Measurements from ENCODE around the gene OLFM1. TPM values are rescaled to one million over a fixed set of nuclear protein-coding genes. Genes with fewer than 3 reads are reported as not detected.
A peak's percentile ranks its signal among the peaks of the same experiment; 100 is the strongest.

The OLFM1 gene
- total RNA-seq = 10 to 100 TPM in 1 of 4 donors, 1 to 10 TPM in 3; 4.8 to 21.4 (median 6.4) TPM
- 10 to 100 TPM; 11.2 to 23.1 (median 13.0) TPM for polyA plus RNA-seq
- long read RNA-seq, donor 1, transcript OLFM1-204 (6 exons, 2,444 nt) = major isoform, 10 of 14 reads
- long read RNA-seq, donor 1, partial matches to known transcripts = 0 of 14 reads
- long read RNA-seq, donor 1, other reads (novel, unspliced or antisense) = 0 of 14 reads
- long read RNA-seq, donor 2, transcript OLFM1-208 (4 exons, 1,057 nt) = minor isoform, 5 of 62 reads
- long read RNA-seq, donor 2, transcript OLFM1-204 (6 exons, 2,444 nt) = major isoform, 40 of 62 reads
- long read RNA-seq, donor 2, partial matches to known transcripts = 9 of 62 reads
- long read RNA-seq, donor 2, other reads (novel, unspliced or antisense) = 3 of 62 reads

- peak within 1 kb of the TSS; percentile 63 for H3K4me3 ChIP-seq
- intact Hi-C loops (cut with DNase I) = loop anchor here in 1 of 2 donors (5.0 kb wide), 1 partner anchor 170 kb away; no protein-coding TSS in a partner anchor
Observed at GRCh38 chr9:135087489-135087792, at the start of gene OLFM1. OLFM1 (plus strand) TSS chr9:135087668; CDS start chr9:135087990, 322 bp downstream.

GRCh38 chr9:135038331-135038730, 49.1 kb upstream of the OLFM1 start:
- no peaks in the 10 kb centered on the region for H3K36me3 ChIP-seq (ENCODE audit: insufficient read depth in 1 of 2, low read depth in 1 of 2)
- H3K27me3 ChIP-seq (ENCODE audit: insufficient read depth in 3 of 3, low read length in 2 of 3) = peaks cover 0 to 29% (median 8%) of the 10 kb centered on the region in 3 donors
- no peak overlapping the region for H3K4me3 ChIP-seq
- H3K9me3 ChIP-seq = no peaks in the 10 kb centered on the region
- intact Hi-C loops (cut with DNase I) = no loop called here
- WGBS, 3 donors = 62 to 65% (median 65%) methylated on average over 13 of the region's 13 CpGs
- no peak overlapping the region for H3K27ac ChIP-seq
- DNase-seq (no peak), ATAC-seq (no peak)
- TF ChIP-seq CTCF (IDR thresholded peaks at IDR 0.05) = no peak
- no peaks in the 10 kb centered on the region for H3K4me1 ChIP-seq

More at GRCh38 chr9:135087489-135087792, at the start of gene OLFM1:
- DNase-seq (peak; percentile 79 to 87), ATAC-seq (peak; percentile 73 to 87 (median 79))
- Histone ChIP-seq H3K27ac (no peak within 1 kb of the TSS), H3K9me3 (no peaks in the 10 kb centered on the region), H3K27me3 (ENCODE audit: insufficient read depth in 3 of 3, low read length in 2 of 3) (peaks cover 0 to 29% (median 1%) of the 10 kb centered on the region in 3 donors), H3K36me3 (ENCODE audit: insufficient read depth in 1 of 2, low read depth in 1 of 2) (no peaks in the 10 kb centered on the region), H3K4me1 (peaks cover 9% of the 10 kb centered on the region)
- WGBS, 3 donors = 0 to 1% (median 0%) methylated on average over 2 to 40 of the region's 40 CpGs
- TF ChIP-seq CTCF (IDR thresholded peaks at IDR 0.05) = peak; percentile 71

GRCh38 chr9:135038826-135039225, 48.6 kb upstream of the OLFM1 start:
- no peaks in the 10 kb centered on the region for H3K9me3 ChIP-seq
- no peak overlapping the region for H3K4me3 ChIP-seq
- no peak for TF ChIP-seq CTCF (IDR thresholded peaks at IDR 0.05)
- 40 to 70% (median 60%) methylated on average over 2 to 3 of the region's 3 CpGs for WGBS, 3 donors
- ATAC-seq = no peak
- no peaks in the 10 kb centered on the region for H3K4me1 ChIP-seq
- H3K27me3 ChIP-seq (ENCODE audit: insufficient read depth in 3 of 3, low read length in 2 of 3) = peaks cover 0 to 26% (median 8%) of the 10 kb centered on the region in 3 donors
- H3K27ac ChIP-seq = no peak overlapping the region
- intact Hi-C loops (cut with DNase I) = no loop called here
- no peaks in the 10 kb centered on the region for H3K36me3 ChIP-seq (ENCODE audit: insufficient read depth in 1 of 2, low read depth in 1 of 2)
- DNase-seq = no peak

- WGBS, 3 donors = 74 to 81% (median 74%) methylated on average over 14 of the region's 14 CpGs
- H3K27ac ChIP-seq = no peak overlapping the region
- ATAC-seq (no peak), DNase-seq (no peak)
- TF ChIP-seq CTCF (IDR thresholded peaks at IDR 0.05) = no peak
- peaks cover 0 to 29% (median 6%) of the 10 kb centered on the region in 3 donors for H3K27me3 ChIP-seq (ENCODE audit: insufficient read depth in 3 of 3, low read length in 2 of 3)
- intact Hi-C loops (cut with DNase I) = no loop called here
- H3K9me3 ChIP-seq = no peaks in the 10 kb centered on the region
- H3K36me3 ChIP-seq (ENCODE audit: insufficient read depth in 1 of 2, low read depth in 1 of 2) = no peaks in the 10 kb centered on the region
- H3K4me3 ChIP-seq = no peak overlapping the region
- no peaks in the 10 kb centered on the region for H3K4me1 ChIP-seq
Observed at GRCh38 chr9:135039266-135039870, 48.1 kb upstream of the OLFM1 start.

Data from psoas muscle (tissue), 8 donors.